A549 (cell line): Measurements from ENCODE around the gene CERS5. TPM values are rescaled to one million over a fixed set of nuclear protein-coding genes. Genes with fewer than 3 reads are reported as not detected.

Experiments
- ATAC-seq, 2 experiments: fragments of 200-7000 bp in 1 of 2; fragments of >200 bp in 1 of 2; cut with Nextera tagmentation in 1 of 2; cut with Tn5 transposase in 1 of 2; 3 replicates each; pipeline versions ENCODE4 v1.8.0 to v1.9.1; 2018 to 2020; ENCODE audit warnings: mild to moderate bottlenecking in 1 of 2, moderate library complexity in 1 of 2
- CTCF ChIA-PET: fragments of 300-600 bp; sonication (Branson Sonifier 250); formaldehyde crosslinking; extraction: SDS; loops from one replicate; lab custom pipeline; 2021; ENCODE audit warnings: antibody characterized with exemption, inconsistent platforms; lab: Yijun Ruan, JAX
- POLR2A ChIA-PET: fragments of 350-600 bp; formaldehyde crosslinking; extraction: SDS; loops from one replicate; lab custom pipeline; 2021; ENCODE audit warnings: antibody characterized with exemption, inconsistent platforms; lab: Yijun Ruan, JAX
- DNase-seq, 2 experiments: peaks; one replicate each; pipeline versions ENCODE4 v3.0.0 to v3.0.0-alpha.2; 2011 to 2016; ENCODE audit warnings: low read depth in 1 of 2, low spot score in 1 of 2
- FAIRE-seq: peaks from 2 replicates; lab custom pipeline; 2011; peaks lifted over from hg19 to GRCh38; lab: Jason Lieb, UNC
- H3K27ac ChIP-seq, 2 experiments: fragments of >200 bp; sonication (Bioruptor Twin); formaldehyde crosslinking; 3 replicates each; pipeline ENCODE4 v1.5.1; 2016 to 2017
- H3K4me1 ChIP-seq: fragments of >200 bp; sonication (Bioruptor Twin); formaldehyde crosslinking; 3 replicates; pipeline ENCODE4 v1.6.1; 2016
- H3K4me2 ChIP-seq: fragments of >200 bp; sonication (Bioruptor Twin); formaldehyde crosslinking; 3 replicates; pipeline ENCODE4 v1.6.1; 2016
- H3K4me3 ChIP-seq: fragments of >200 bp; sonication (Bioruptor Twin); formaldehyde crosslinking; 3 replicates; pipeline ENCODE4 v1.5.1; 2016
- H3K9me3 ChIP-seq: fragments of >200 bp; sonication (Bioruptor Twin); formaldehyde crosslinking; 3 replicates; pipeline ENCODE4 v1.6.1; 2016
- ATOH8 ChIP-seq: fragments of 250-450 bp; sonication (Bioruptor Pico); IDR thresholded peaks from 2 replicates; pipeline ENCODE4 v1.5.0; 2020; ENCODE audit warnings: low read depth, mild to moderate bottlenecking, moderate library complexity
- CBX2 ChIP-seq: fragments of 200-600 bp; sonication (generic); IDR thresholded peaks from 2 replicates; pipeline ENCODE4 v1.6.1; 2016; ENCODE audit warnings: low read depth, mild to moderate bottlenecking, borderline replicate concordance
- CHD2 ChIP-seq: fragments of 150-350 bp; IDR thresholded peaks from 2 replicates; pipeline ENCODE4 v1.6.1; 2014; ENCODE audit warnings: low read length; ENCODE audit not compliant: partially characterized antibody
- CHD4 ChIP-seq: fragments of 200-600 bp; sonication (generic); IDR thresholded peaks from 2 replicates; pipeline ENCODE4 v1.6.1; 2016; ENCODE audit warnings: antibody characterized with exemption, mild to moderate bottlenecking, borderline replicate concordance
- EHF ChIP-seq: fragments of 250-450 bp; sonication (Bioruptor Pico); IDR thresholded peaks from 2 replicates; pipeline ENCODE4 v1.5.0; 2020; ENCODE audit warnings: mild to moderate bottlenecking
- EP300 ChIP-seq, 2 experiments: fragments of >200 bp; sonication (Bioruptor Twin); formaldehyde crosslinking; IDR thresholded peaks; 2 replicates in 1 of 2; 3 replicates in 1 of 2; pipeline ENCODE4 v1.6.1; 2016 to 2017
- FOSB ChIP-seq: fragments of 250-450 bp; sonication (Bioruptor Pico); IDR thresholded peaks from 2 replicates; pipeline ENCODE4 v1.5.0; 2020; ENCODE audit warnings: mild to moderate bottlenecking, moderate library complexity
- FOXS1 ChIP-seq: fragments of 250-450 bp; sonication (Bioruptor Pico); IDR thresholded peaks from 2 replicates; pipeline ENCODE4 v1.5.0; 2020; ENCODE audit warnings: mild to moderate bottlenecking, moderate library complexity
- HDAC2 ChIP-seq: fragments of 200-600 bp; sonication (generic); IDR thresholded peaks from 2 replicates; pipeline ENCODE4 v1.6.1; 2016
- HMGXB4 ChIP-seq: fragments of 250-450 bp; sonication (Bioruptor Pico); IDR thresholded peaks from 2 replicates; pipeline ENCODE4 v1.5.0; 2021; ENCODE audit warnings: mild to moderate bottlenecking, moderate library complexity, borderline replicate concordance
- HOXA7 ChIP-seq: fragments of 250-450 bp; sonication (Bioruptor Pico); IDR thresholded peaks from 2 replicates; pipeline ENCODE4 v1.5.0; 2020; ENCODE audit warnings: mild to moderate bottlenecking, moderate library complexity
- HOXB13 ChIP-seq: fragments of 250-450 bp; sonication (Bioruptor Pico); IDR thresholded peaks from 2 replicates; pipeline ENCODE4 v1.5.0; 2020; ENCODE audit warnings: low read depth, mild to moderate bottlenecking, moderate library complexity
- JUN ChIP-seq, 2 experiments: fragments of >200 bp; sonication (Bioruptor Twin); formaldehyde crosslinking; IDR thresholded peaks; 2 replicates in 1 of 2; 3 replicates in 1 of 2; pipeline ENCODE4 v1.6.1; 2016 to 2017
- JUNB ChIP-seq: fragments of >200 bp; sonication (Bioruptor Twin); formaldehyde crosslinking; IDR thresholded peaks from 2 replicates; pipeline ENCODE4 v1.6.1; 2016
- KDM1A ChIP-seq: fragments of 200-600 bp; sonication (generic); IDR thresholded peaks from 2 replicates; pipeline ENCODE4 v1.6.1; 2016; ENCODE audit warnings: low read depth, mild to moderate bottlenecking
- MAFK ChIP-seq: fragments of 450-650 bp; IDR thresholded peaks from 2 replicates; pipeline ENCODE4 v1.6.1; 2014; ENCODE audit not compliant: partially characterized antibody
- MAZ ChIP-seq: fragments of 150-350 bp; IDR thresholded peaks from 2 replicates; pipeline ENCODE4 v1.6.1; 2014; ENCODE audit warnings: antibody characterized with exemption, low read depth, low read length, borderline replicate concordance
- MYC ChIP-seq: IDR thresholded peaks from 2 replicates; pipeline ENCODE4 v1.6.1; 2012; ENCODE audit warnings: mild to moderate bottlenecking, inconsistent platforms, low read length, improper control_type of control experiment, borderline replicate concordance
- NPAS2 ChIP-seq: fragments of 250-450 bp; sonication (Bioruptor Pico); IDR thresholded peaks from 2 replicates; pipeline ENCODE4 v1.8.0; 2022; ENCODE audit warnings: mild to moderate bottlenecking, moderate library complexity, borderline replicate concordance
- RARB ChIP-seq: fragments of 250-450 bp; sonication (Bioruptor Pico); IDR thresholded peaks from 2 replicates; pipeline ENCODE4 v1.8.0; 2021; ENCODE audit warnings: mild to moderate bottlenecking, moderate library complexity
- RCOR1 ChIP-seq: fragments of 150-350 bp; IDR thresholded peaks from 2 replicates; pipeline ENCODE4 v1.6.1; 2014; ENCODE audit warnings: antibody characterized with exemption, low read length, low read depth
- RFX5 ChIP-seq: fragments of 450-650 bp; IDR thresholded peaks from 2 replicates; pipeline ENCODE4 v1.7.1; 2014; ENCODE audit warnings: antibody characterized with exemption, mild to moderate bottlenecking, moderate library complexity
- SMC3 ChIP-seq: fragments of >200 bp; sonication (Bioruptor Twin); formaldehyde crosslinking; IDR thresholded peaks from 3 replicates; pipeline ENCODE4 v1.6.1; 2018; ENCODE audit warnings: inconsistent platforms
- TFCP2L1 ChIP-seq: fragments of 250-450 bp; sonication (Bioruptor Pico); IDR thresholded peaks from 2 replicates; pipeline ENCODE4 v1.5.0; 2021; ENCODE audit warnings: mild to moderate bottlenecking
- TP53 ChIP-seq: fragments of 250-450 bp; sonication (Bioruptor Pico); IDR thresholded peaks from 2 replicates; pipeline ENCODE4 v1.5.0; 2021; ENCODE audit warnings: mild to moderate bottlenecking, moderate library complexity
- ZC3H11A ChIP-seq: fragments of 450-650 bp; IDR thresholded peaks from 2 replicates; pipeline ENCODE4 v1.6.1; 2014; ENCODE audit warnings: antibody characterized with exemption, mild to moderate bottlenecking
- ZNF302 ChIP-seq: fragments of 250-450 bp; sonication (Bioruptor Pico); IDR thresholded peaks from 2 replicates; pipeline ENCODE4 v1.9.0; 2021; ENCODE audit warnings: inconsistent platforms, mild to moderate bottlenecking, moderate library complexity
- ZSCAN20 ChIP-seq: fragments of 250-450 bp; sonication (Bioruptor Pico); IDR thresholded peaks from 2 replicates; pipeline ENCODE4 v1.8.0; 2022; ENCODE audit warnings: mild to moderate bottlenecking, moderate library complexity
- WGBS: methylation state at CpG from one replicate; pipeline ENCODE4 v1.1.6; 2017; ENCODE audit errors: missing lambda C conversion rate; 5-methylcytosine and 5-hydroxymethylcytosine counted together
- polyA plus RNA-seq, 4 experiments: library from polyadenylated mRNA; depleted of rRNA in 3 of 4; stranded (reverse); fragments of >200 nt; fragmentation: RNase III in 1 of 4; extraction: RNeasy Plus Mini Kit Qiagen cat#74134 plus additional on column Dnase treatment in 1 of 4; gene quantifications; 2 replicates in 3 of 4; 3 replicates in 1 of 4; pipeline ENCODE4 v1.2.3, GENCODE V29; 2011 to 2017
- TF ChIP-seq, protein P1 (sequence below): fragments of >200 bp; sonication (Bioruptor Twin); formaldehyde crosslinking; IDR thresholded peaks from 3 replicates; pipeline ENCODE4 v1.5.1; 2016
- TF ChIP-seq, protein P2 (sequence below): fragments of 200-600 bp; sonication (generic); IDR thresholded peaks from 2 replicates; pipeline ENCODE4 v1.6.1; 2016; ENCODE audit warnings: antibody characterized with exemption, mild to moderate bottlenecking, moderate library complexity

The CERS5 gene
- polyA plus RNA-seq, 2 of the 4 experiments (the other 2 are of a cell fraction): 16.7 to 56.3 TPM

- ATAC-seq: peak in 1 of 2 experiments; percentile 46; a peak in 2 of 6 replicates
These were observed 21.1 kb upstream of the CERS5 start for GRCh38 chr12:50188241-50188781.

GRCh38 chr12:50187084-50187900 lies 20.1 kb upstream of the CERS5 start:
- ATAC-seq (peak in 1 of 2 experiments; percentile 48; a peak in 4 of 6 replicates), DNase-seq (no peak), FAIRE-seq (no peak)
- TF ChIP-seq ZSCAN20 (no peak), HOXA7 (CRISPR knock-in tag) (no peak), JUNB (no peak), KDM1A (no peak), SMC3 (no peak), MYC (no peak), ATOH8 (CRISPR knock-in tag) (no peak), FOXS1 (no peak), RFX5 (no peak), HOXB13 (CRISPR knock-in tag) (no peak), CHD2 (no peak), RARB (CRISPR knock-in tag) (no peak), HDAC2 (no peak), EP300 (IDR thresholded peaks at IDR 0.05) (no peak), HMGXB4 (no peak), MAFK (no peak)
- TF ChIP-seq, protein P1, sequence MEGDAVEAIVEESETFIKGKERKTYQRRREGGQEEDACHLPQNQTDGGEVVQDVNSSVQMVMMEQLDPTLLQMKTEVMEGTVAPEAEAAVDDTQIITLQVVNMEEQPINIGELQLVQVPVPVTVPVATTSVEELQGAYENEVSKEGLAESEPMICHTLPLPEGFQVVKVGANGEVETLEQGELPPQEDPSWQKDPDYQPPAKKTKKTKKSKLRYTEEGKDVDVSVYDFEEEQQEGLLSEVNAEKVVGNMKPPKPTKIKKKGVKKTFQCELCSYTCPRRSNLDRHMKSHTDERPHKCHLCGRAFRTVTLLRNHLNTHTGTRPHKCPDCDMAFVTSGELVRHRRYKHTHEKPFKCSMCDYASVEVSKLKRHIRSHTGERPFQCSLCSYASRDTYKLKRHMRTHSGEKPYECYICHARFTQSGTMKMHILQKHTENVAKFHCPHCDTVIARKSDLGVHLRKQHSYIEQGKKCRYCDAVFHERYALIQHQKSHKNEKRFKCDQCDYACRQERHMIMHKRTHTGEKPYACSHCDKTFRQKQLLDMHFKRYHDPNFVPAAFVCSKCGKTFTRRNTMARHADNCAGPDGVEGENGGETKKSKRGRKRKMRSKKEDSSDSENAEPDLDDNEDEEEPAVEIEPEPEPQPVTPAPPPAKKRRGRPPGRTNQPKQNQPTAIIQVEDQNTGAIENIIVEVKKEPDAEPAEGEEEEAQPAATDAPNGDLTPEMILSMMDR: no peak
- Histone ChIP-seq H3K4me2 (no peak overlapping the region), H3K27ac (no peak overlapping the region), H3K4me1 (no peaks in the 10 kb centered on the region), H3K9me3 (no peaks in the 10 kb centered on the region), H3K4me3 (no peak overlapping the region)
- ChIA-PET POLR2A (no interaction called here), CTCF (interaction anchor here (1.2 to 3.4 kb wide), 4 partner anchors 11 to 241 kb away, joined by 3 to 22 read pairs (median 6); no protein-coding TSS in a partner anchor)
- WGBS: 65% methylated on average over 7 of the region's 7 CpGs

More at GRCh38 chr12:50188241-50188781, 21.1 kb upstream of the CERS5 start:
- no peak overlapping the region for H3K4me2 ChIP-seq
- POLR2A ChIA-PET: no interaction called here
- WGBS: 76% methylated on average over 4 of the region's 4 CpGs
- no peak overlapping the region for H3K27ac ChIP-seq
- H3K4me1 ChIP-seq: no peaks in the 10 kb centered on the region
- CTCF ChIA-PET: interaction anchor here (1.2 to 3.4 kb wide), 4 partner anchors 12 to 243 kb away, joined by 3 to 22 read pairs (median 6); no protein-coding TSS in a partner anchor
- DNase-seq: no peak
- FAIRE-seq: no peak
- TF ChIP-seq RCOR1 (no peak), TP53 (CRISPR knock-in tag) (no peak), ZNF302 (CRISPR knock-in tag) (no peak), CBX2 (no peak), MAZ (no peak), MYC (no peak), NPAS2 (CRISPR knock-in tag) (no peak), FOSB (no peak), ZC3H11A (no peak), HOXA7 (CRISPR knock-in tag) (no peak), TFCP2L1 (CRISPR knock-in tag) (no peak), JUN (IDR thresholded peaks at IDR 0.05) (no peak), EP300 (IDR thresholded peaks at IDR 0.05) (no peak), EHF (CRISPR knock-in tag) (no peak), CHD4 (no peak), FOXS1 (no peak)
- TF ChIP-seq, protein P2, sequence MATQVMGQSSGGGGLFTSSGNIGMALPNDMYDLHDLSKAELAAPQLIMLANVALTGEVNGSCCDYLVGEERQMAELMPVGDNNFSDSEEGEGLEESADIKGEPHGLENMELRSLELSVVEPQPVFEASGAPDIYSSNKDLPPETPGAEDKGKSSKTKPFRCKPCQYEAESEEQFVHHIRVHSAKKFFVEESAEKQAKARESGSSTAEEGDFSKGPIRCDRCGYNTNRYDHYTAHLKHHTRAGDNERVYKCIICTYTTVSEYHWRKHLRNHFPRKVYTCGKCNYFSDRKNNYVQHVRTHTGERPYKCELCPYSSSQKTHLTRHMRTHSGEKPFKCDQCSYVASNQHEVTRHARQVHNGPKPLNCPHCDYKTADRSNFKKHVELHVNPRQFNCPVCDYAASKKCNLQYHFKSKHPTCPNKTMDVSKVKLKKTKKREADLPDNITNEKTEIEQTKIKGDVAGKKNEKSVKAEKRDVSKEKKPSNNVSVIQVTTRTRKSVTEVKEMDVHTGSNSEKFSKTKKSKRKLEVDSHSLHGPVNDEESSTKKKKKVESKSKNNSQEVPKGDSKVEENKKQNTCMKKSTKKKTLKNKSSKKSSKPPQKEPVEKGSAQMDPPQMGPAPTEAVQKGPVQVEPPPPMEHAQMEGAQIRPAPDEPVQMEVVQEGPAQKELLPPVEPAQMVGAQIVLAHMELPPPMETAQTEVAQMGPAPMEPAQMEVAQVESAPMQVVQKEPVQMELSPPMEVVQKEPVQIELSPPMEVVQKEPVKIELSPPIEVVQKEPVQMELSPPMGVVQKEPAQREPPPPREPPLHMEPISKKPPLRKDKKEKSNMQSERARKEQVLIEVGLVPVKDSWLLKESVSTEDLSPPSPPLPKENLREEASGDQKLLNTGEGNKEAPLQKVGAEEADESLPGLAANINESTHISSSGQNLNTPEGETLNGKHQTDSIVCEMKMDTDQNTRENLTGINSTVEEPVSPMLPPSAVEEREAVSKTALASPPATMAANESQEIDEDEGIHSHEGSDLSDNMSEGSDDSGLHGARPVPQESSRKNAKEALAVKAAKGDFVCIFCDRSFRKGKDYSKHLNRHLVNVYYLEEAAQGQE: no peak
- no peaks in the 10 kb centered on the region for H3K9me3 ChIP-seq
- H3K4me3 ChIP-seq: no peak overlapping the region
